Measurements from ENCODE around the gene UNC13C. TPM values are rescaled to one million over a fixed set of nuclear protein-coding genes. Genes with fewer than 3 reads are reported as not detected.

The UNC13C gene
- total RNA-seq, 4 donors from 2014 or later, result 0.04 to 0.24 (median 0.22) TPM

DNA sequence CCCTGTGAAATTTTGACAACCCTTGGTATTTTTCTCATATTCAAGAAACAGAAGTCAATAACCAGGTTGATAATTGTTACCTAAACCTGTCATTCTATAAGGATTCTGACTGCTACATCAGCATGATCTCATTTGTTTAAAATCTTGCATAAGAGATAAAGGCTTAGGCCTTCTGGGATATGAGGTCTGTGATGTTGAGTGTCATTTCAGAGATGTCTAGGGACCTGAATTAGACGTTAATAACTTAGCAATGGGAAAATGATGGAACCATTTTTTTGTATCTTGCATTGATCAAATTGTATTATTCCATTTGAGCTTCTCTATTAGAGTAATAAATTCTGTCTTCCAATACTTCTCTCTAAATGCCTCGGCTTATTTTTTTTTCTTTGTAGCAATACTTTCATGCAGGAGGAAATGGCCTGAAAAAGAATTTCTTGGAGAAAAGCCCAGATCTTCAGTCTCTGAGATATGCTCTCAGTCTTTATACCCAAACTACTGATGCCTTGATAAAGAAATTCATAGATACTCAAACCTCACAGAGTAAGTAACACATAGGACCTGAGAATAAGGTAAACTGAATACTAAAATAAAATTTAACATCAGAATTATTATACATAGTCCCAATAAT is 589.3 kb downstream of the UNC13C start:
- H3K9me3 ChIP-seq, result no peaks in the 10 kb centered on the region
- H3K27ac ChIP-seq, result no peak overlapping the region
- 14% methylated on average over 2 of the region's 2 CpGs for WGBS
- no peaks in the 10 kb centered on the region for H3K36me3 ChIP-seq
- no peak for DNase-seq (ENCODE audit: low spot score in 2 of 2)
- no peaks in the 10 kb centered on the region for H3K4me1 ChIP-seq
- TF ChIP-seq, protein P1, sequence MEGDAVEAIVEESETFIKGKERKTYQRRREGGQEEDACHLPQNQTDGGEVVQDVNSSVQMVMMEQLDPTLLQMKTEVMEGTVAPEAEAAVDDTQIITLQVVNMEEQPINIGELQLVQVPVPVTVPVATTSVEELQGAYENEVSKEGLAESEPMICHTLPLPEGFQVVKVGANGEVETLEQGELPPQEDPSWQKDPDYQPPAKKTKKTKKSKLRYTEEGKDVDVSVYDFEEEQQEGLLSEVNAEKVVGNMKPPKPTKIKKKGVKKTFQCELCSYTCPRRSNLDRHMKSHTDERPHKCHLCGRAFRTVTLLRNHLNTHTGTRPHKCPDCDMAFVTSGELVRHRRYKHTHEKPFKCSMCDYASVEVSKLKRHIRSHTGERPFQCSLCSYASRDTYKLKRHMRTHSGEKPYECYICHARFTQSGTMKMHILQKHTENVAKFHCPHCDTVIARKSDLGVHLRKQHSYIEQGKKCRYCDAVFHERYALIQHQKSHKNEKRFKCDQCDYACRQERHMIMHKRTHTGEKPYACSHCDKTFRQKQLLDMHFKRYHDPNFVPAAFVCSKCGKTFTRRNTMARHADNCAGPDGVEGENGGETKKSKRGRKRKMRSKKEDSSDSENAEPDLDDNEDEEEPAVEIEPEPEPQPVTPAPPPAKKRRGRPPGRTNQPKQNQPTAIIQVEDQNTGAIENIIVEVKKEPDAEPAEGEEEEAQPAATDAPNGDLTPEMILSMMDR (IDR thresholded peaks at IDR 0.05), result no peak
- TF ChIP-seq POLR2AphosphoS5 (IDR thresholded peaks at IDR 0.05), result no peak
- no peak for TF ChIP-seq EP300 (IDR thresholded peaks at IDR 0.05)
- TF ChIP-seq POLR2A (IDR thresholded peaks at IDR 0.05), result no peak
- no peak overlapping the region for H3K4me3 ChIP-seq
- H3K27me3 ChIP-seq, result no peaks in the 10 kb centered on the region

GRCh38 chr15:54568381-54568780 is 590.1 kb downstream of the UNC13C start:
- Histone ChIP-seq H3K9me3 (no peaks in the 10 kb centered on the region), H3K4me3 (no peak overlapping the region), H3K27me3 (no peaks in the 10 kb centered on the region), H3K27ac (no peak overlapping the region), H3K36me3 (no peaks in the 10 kb centered on the region), H3K4me1 (no peaks in the 10 kb centered on the region)
- TF ChIP-seq, protein P1 (IDR thresholded peaks at IDR 0.05), result no peak
- TF ChIP-seq POLR2A (IDR thresholded peaks at IDR 0.05) (no peak), POLR2AphosphoS5 (IDR thresholded peaks at IDR 0.05) (no peak), EP300 (IDR thresholded peaks at IDR 0.05) (no peak)
- 52% methylated on average over 1 of the region's 1 CpG for whole genome bisulfite sequencing
- DNase-seq (ENCODE audit: low spot score in 2 of 2), result no peak

DNA sequence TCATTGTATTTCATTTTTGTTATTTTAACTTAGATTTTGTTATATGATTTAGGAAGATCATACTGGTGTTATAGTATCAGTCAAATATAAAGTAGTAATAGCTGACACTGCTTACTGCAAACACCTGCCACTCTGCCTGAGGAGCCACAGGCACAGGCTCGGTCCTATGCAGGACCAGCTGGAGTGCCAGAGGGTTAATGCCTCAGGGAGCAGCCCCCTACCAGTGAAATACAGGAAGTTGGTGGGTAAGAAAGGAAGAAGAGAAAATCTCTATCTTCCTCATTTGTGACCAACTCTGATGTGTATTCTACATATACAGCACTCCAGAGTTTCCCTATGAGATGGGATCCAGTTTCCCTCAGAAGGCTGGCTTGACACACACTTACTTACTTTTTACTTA is 593.3 kb downstream of the UNC13C start:
- TF ChIP-seq EP300 (IDR thresholded peaks at IDR 0.05) (no peak), POLR2AphosphoS5 (IDR thresholded peaks at IDR 0.05) (no peak), POLR2A (IDR thresholded peaks at IDR 0.05) (no peak)
- TF ChIP-seq, protein P1 (IDR thresholded peaks at IDR 0.05), result no peak
- DNase-seq (ENCODE audit: low spot score in 2 of 2), result no peak
- Histone ChIP-seq H3K27me3 (no peaks in the 10 kb centered on the region), H3K4me3 (no peak overlapping the region), H3K4me1 (no peaks in the 10 kb centered on the region), H3K9me3 (no peaks in the 10 kb centered on the region), H3K27ac (no peak overlapping the region), H3K36me3 (no peaks in the 10 kb centered on the region)
- 81% methylated on average over 1 of the region's 1 CpG for WGBS

DNA sequence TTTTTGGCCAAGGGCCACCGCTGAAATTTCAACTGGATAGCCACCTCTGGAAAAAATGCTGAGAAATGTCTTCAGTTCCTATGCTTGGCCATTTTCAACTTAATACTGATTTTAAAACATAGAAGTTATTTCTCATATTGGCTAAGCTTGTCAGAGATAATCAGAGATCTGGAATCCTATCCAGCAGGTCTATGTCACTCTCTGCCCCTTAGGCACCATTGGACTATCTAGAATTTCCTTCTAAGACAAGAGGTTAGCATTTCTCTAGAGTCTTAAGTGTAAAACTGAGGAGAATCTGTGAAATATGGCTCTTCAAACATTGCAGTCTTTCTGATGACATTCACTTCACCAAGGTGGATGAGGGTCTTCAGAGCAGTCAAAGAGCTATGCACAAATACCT is 597.3 kb downstream of the UNC13C start:
- Histone ChIP-seq H3K4me3 (no peak overlapping the region), H3K27me3 (no peaks in the 10 kb centered on the region), H3K9me3 (no peaks in the 10 kb centered on the region), H3K4me1 (no peaks in the 10 kb centered on the region), H3K27ac (no peak overlapping the region), H3K36me3 (no peaks in the 10 kb centered on the region)
- no peak for DNase-seq (ENCODE audit: low spot score in 2 of 2)
- no peak for TF ChIP-seq POLR2AphosphoS5 (IDR thresholded peaks at IDR 0.05)
- TF ChIP-seq, protein P1 (IDR thresholded peaks at IDR 0.05), result no peak
- no peak for TF ChIP-seq POLR2A (IDR thresholded peaks at IDR 0.05)
- no peak for TF ChIP-seq EP300 (IDR thresholded peaks at IDR 0.05)
- WGBS, result 80% methylated on average over 1 of the region's 1 CpG

GRCh38 chr15:54576298-54576935 is 598.2 kb downstream of the UNC13C start:
- no peak overlapping the region for H3K27ac ChIP-seq
- no peaks in the 10 kb centered on the region for H3K36me3 ChIP-seq
- H3K4me3 ChIP-seq, result no peak overlapping the region
- TF ChIP-seq POLR2AphosphoS5 (IDR thresholded peaks at IDR 0.05) (no peak), EP300 (IDR thresholded peaks at IDR 0.05) (no peak), POLR2A (IDR thresholded peaks at IDR 0.05) (no peak)
- TF ChIP-seq, protein P1 (IDR thresholded peaks at IDR 0.05), result no peak
- no peaks in the 10 kb centered on the region for H3K27me3 ChIP-seq
- H3K9me3 ChIP-seq, result no peaks in the 10 kb centered on the region
- no peak for DNase-seq (ENCODE audit: low spot score in 2 of 2)
- H3K4me1 ChIP-seq, result no peaks in the 10 kb centered on the region
- whole genome bisulfite sequencing, result 79% methylated on average over 4 of the region's 4 CpGs
